GM06990 (cell line): ENCODE results near the gene MIS18A.
"Not testable (repeated sequence)": the region's sequence is repeated elsewhere in the genome, so short reads cannot be mapped to it uniquely, and the experiment has no call there.

Experiments
- DNase-seq: peaks from one replicate; pipeline ENCODE4 v3.0.0-alpha.2; 2011; ENCODE audit not compliant: insufficient read length; ENCODE audit errors: extremely low read depth
- H3K27me3 ChIP-seq: replicated peaks from 2 replicates; pipeline ENCODE4 v1.6.0; 2011; ENCODE audit warnings: low read length; ENCODE audit not compliant: control insufficient read depth, insufficient read depth
- H3K36me3 ChIP-seq: 2 replicates; pipeline ENCODE4 v1.5.1; 2011; ENCODE audit warnings: low read length; ENCODE audit not compliant: control insufficient read depth, insufficient read depth
- H3K4me3 ChIP-seq: replicated peaks from 2 replicates; pipeline ENCODE4 v1.5.1; 2011; ENCODE audit warnings: low read depth, mild to moderate bottlenecking, control low read depth, low read length
- CTCF ChIP-seq: IDR thresholded peaks from 2 replicates; pipeline ENCODE4 v1.5.1; 2011; ENCODE audit warnings: low read length, control low read depth, mild to moderate bottlenecking, inconsistent platforms; ENCODE audit not compliant: insufficient read depth, poor library complexity, severe bottlenecking

The MIS18A gene

GRCh38 chr21:32311621-32312020 is 32.8 kb upstream of the MIS18A start:
- Histone ChIP-seq H3K4me3 (no peak overlapping the region), H3K36me3 (peaks cover 23% of the 10 kb centered on the region), H3K27me3 (no peaks in the 10 kb centered on the region)
- no peak for DNase-seq
- TF ChIP-seq CTCF, result no peak

- H3K36me3 ChIP-seq, result peaks cover 20% of the 10 kb centered on the region
- not testable (repeated sequence) for H3K4me3 ChIP-seq, H3K27me3 ChIP-seq, DNase-seq
Observed at GRCh38 chr21:32310976-32311375, 32.1 kb upstream of the MIS18A start.

GRCh38 chr21:32309906-32310460 is 31.1 kb upstream of the MIS18A start:
- Histone ChIP-seq H3K27me3 (no peaks in the 10 kb centered on the region), H3K4me3 (no peak overlapping the region), H3K36me3 (peaks cover 13% of the 10 kb centered on the region)
- TF ChIP-seq CTCF, result no peak
- no peak for DNase-seq

DNA sequence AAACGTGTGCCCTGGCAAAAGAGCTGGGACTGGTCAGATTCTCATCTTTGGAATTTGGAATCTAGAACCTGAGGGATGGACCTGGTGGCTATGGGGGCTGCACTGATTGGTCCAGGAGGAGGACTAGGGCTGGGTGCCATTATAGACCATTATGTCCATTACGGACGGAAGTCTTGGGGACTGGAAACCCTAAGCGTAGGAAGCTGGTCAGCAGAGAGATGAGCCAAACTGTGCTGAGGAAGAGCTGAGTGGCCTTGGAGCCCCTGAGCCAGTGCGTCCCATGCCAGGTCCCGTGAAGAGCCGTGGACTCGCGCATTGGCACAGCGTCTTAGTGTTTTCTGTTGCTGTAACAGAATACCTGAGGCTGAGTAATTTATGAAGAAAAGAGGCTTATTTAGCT is 29.8 kb upstream of the MIS18A start:
- H3K4me3 ChIP-seq, result no peak overlapping the region
- H3K36me3 ChIP-seq, result peaks cover 8% of the 10 kb centered on the region
- no peaks in the 10 kb centered on the region for H3K27me3 ChIP-seq
- DNase-seq, result no peak
- TF ChIP-seq CTCF, result no peak

GRCh38 chr21:32307706-32308105 is 28.9 kb upstream of the MIS18A start:
- no peaks in the 10 kb centered on the region for H3K27me3 ChIP-seq
- TF ChIP-seq CTCF, result no peak
- H3K4me3 ChIP-seq, result no peak overlapping the region
- peaks cover 8% of the 10 kb centered on the region for H3K36me3 ChIP-seq
- no peak for DNase-seq

GRCh38 chr21:32306021-32306780 is 27.4 kb upstream of the MIS18A start:
- no peak for DNase-seq
- Histone ChIP-seq H3K27me3 (no peaks in the 10 kb centered on the region), H3K36me3 (peaks cover 4% of the 10 kb centered on the region), H3K4me3 (no peak overlapping the region)
- peak; percentile 11 for TF ChIP-seq CTCF
